Measurements from ENCODE around the gene TACC2.

DNA sequence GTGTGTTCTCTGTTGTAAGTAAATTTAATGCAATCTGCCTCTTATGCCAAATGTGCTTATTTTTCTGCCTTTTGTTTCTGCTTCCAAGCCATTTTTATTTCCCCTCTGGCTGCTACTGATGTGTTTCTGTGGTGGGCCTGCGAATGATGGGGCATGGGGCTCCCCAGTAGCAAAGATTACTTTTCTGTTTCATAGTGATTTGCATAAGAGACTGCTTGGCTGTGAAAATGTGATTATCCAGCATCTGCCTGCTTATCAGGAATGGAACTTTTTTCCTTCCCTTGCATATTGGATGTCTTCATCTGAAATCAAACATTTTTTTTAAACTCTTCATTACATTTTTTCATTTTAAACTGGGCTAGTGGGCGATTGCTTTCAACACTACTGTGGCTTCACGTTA, 224.4 kb downstream of the TACC2 start:
- TF ChIP-seq, protein P1, sequence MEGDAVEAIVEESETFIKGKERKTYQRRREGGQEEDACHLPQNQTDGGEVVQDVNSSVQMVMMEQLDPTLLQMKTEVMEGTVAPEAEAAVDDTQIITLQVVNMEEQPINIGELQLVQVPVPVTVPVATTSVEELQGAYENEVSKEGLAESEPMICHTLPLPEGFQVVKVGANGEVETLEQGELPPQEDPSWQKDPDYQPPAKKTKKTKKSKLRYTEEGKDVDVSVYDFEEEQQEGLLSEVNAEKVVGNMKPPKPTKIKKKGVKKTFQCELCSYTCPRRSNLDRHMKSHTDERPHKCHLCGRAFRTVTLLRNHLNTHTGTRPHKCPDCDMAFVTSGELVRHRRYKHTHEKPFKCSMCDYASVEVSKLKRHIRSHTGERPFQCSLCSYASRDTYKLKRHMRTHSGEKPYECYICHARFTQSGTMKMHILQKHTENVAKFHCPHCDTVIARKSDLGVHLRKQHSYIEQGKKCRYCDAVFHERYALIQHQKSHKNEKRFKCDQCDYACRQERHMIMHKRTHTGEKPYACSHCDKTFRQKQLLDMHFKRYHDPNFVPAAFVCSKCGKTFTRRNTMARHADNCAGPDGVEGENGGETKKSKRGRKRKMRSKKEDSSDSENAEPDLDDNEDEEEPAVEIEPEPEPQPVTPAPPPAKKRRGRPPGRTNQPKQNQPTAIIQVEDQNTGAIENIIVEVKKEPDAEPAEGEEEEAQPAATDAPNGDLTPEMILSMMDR (IDR thresholded peaks at IDR 0.05): no peak
- TF ChIP-seq EZH2 (IDR thresholded peaks at IDR 0.05): no peak
